ENCODE measurements around the gene FES.

FES gene

DNA sequence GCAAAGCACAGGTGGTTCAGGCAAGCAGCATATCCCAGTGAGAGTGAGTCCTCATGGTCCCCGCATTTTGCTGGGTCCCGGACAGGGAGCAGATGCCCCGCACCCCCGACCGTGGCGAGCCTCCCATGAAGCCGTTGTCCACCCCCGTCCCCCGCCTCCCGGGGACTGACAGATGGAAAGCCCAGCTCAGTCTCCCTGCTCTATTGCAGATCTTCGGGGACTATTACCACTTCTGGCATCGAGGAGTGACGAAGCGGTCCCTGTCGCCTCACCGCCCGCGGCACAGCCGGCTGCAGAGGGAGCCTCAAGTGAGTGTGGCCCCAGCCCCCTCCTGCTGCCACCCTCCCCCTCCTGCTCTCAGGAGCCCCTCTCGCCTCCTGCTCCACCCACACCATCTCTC, 8.3 kb upstream of the FES start:
- DNase-seq (ENCODE audit: low read depth) = no peak
- TF ChIP-seq CTCF (IDR thresholded peaks at IDR 0.05; ENCODE audit: control insufficient read depth, extremely low read depth, insufficient read depth) = no peak
- H3K4me3 ChIP-seq (ENCODE audit: low read depth, low read length) = no peak overlapping the region

DNA sequence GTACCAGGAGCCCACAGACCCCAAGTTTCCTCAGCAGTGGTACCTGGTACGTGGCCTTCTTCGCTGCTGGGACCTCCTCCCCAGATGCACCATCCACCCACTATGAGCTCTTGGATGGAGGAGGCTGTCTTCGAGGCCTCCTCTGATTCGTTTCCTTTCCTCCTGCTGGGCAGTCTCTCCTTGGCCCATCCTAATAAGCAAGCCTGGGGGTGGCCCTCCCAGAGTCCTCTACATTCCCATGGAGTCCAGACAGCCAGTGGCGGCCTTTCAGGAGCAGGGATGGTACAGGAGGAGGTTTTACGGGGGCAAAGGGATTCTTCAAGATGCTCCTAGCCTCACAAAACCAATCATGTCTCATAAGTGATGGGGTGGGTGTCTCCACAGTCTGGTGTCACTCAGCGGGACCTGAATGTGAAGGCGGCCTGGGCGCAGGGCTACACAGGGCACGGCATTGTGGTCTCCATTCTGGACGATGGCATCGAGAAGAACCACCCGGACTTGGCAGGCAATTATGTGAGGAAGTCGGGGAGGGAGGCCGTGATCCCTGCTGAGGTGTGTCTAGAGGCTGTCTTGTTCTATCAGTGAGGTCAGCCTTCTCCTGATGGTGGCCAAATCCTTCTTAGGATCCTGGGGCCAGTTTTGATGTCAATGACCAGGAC, 7.7 kb upstream of the FES start:
- DNase-seq (ENCODE audit: low read depth) = no peak
- no peak overlapping the region for H3K4me3 ChIP-seq (ENCODE audit: low read depth, low read length)
- TF ChIP-seq CTCF (IDR thresholded peaks at IDR 0.05; ENCODE audit: control insufficient read depth, extremely low read depth, insufficient read depth) = no peak

GRCh38 chr15:90877315-90877714, 7.0 kb upstream of the FES start:
- no peak overlapping the region for H3K4me3 ChIP-seq (ENCODE audit: low read depth, low read length)
- no peak for TF ChIP-seq CTCF (IDR thresholded peaks at IDR 0.05; ENCODE audit: control insufficient read depth, extremely low read depth, insufficient read depth)

DNA sequence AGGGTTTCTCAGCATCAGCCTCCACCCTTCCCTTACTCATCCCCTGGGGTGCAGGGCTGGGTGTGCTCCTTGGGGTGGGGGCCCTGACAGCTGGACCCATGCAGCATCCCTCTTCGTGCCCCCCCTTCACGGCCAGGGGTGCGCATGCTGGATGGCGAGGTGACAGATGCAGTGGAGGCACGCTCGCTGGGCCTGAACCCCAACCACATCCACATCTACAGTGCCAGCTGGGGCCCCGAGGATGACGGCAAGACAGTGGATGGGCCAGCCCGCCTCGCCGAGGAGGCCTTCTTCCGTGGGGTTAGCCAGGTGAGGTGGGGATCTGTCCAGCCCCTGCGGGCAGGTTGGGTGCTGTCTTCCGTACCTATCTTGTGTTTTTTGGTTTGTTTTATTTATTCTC, 6.3 kb upstream of the FES start:
- no peak overlapping the region for H3K4me3 ChIP-seq (ENCODE audit: low read depth, low read length)
- DNase-seq (ENCODE audit: low read depth) = no peak
- no peak for TF ChIP-seq CTCF (IDR thresholded peaks at IDR 0.05; ENCODE audit: control insufficient read depth, extremely low read depth, insufficient read depth)

More at GRCh38 chr15:90877315-90877714, 7.0 kb upstream of the FES start:
- DNase-seq (ENCODE audit: low read depth) = no peak

- H3K4me3 ChIP-seq (ENCODE audit: low read depth, low read length) = no peak overlapping the region
- no peak for TF ChIP-seq CTCF (IDR thresholded peaks at IDR 0.05; ENCODE audit: control insufficient read depth, extremely low read depth, insufficient read depth)
- no peak for DNase-seq (ENCODE audit: low read depth)
Measured at GRCh38 chr15:90878660-90879059, 5.6 kb upstream of the FES start.

DNA sequence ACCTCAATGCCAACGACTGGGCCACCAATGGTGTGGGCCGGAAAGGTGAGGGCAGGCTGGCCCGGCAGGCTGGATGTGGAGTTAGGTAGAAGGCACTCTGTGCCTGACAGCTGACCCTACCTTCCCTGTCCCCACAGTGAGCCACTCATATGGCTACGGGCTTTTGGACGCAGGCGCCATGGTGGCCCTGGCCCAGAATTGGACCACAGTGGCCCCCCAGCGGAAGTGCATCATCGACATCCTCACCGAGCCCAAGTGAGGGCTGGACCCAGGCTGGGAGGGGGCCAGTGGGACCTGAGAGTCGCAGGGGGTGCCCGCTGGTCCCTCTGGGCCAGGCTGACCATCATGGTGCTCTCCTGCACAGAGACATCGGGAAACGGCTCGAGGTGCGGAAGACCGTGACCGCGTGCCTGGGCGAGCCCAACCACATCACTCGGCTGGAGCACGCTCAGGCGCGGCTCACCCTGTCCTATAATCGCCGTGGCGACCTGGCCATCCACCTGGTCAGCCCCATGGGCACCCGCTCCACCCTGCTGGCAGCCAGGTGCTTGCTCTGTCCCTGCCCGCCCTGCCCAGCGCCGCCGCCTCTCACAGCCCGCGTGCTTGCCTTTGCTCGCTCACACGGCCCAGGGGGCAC, 4.5 kb upstream of the FES start:
- TF ChIP-seq CTCF (IDR thresholded peaks at IDR 0.05; ENCODE audit: control insufficient read depth, extremely low read depth, insufficient read depth) = no peak
- H3K4me3 ChIP-seq (ENCODE audit: low read depth, low read length) = no peak overlapping the region
- DNase-seq (ENCODE audit: low read depth) = no peak

Data from LNCaP clone FGC (cell line).